Omental fat pad (tissue), 4 donors: ENCODE data around the gene ASS1. TPM values are rescaled to one million over a fixed set of nuclear protein-coding genes. Genes with fewer than 3 reads are reported as not detected.

Experiments
- ATAC-seq: fragments of 150-250 bp; one replicate; pipeline ENCODE4 v1.9.1; 2016; ENCODE audit warnings: mild to moderate bottlenecking, moderate library complexity; ENCODE audit not compliant: low FRiP score
- DNase-seq: peaks from one replicate; pipeline ENCODE4 v3.0.0-alpha.2; 2019; ENCODE audit warnings: low spot score
- CTCF ChIP-seq, 3 donors: fragments of 450-650 bp; IDR thresholded peaks; one replicate each; pipeline ENCODE4 v1.5.1; 2016 to 2017; ENCODE audit warnings: antibody characterized with exemption in 3 of 3, mild to moderate bottlenecking in 3 of 3, moderate library complexity in 2 of 3
- total RNA-seq, 4 donors: library from RNA; depleted of rRNA; stranded (reverse); fragments of >200 nt; gene quantifications; one replicate each; pipeline ENCODE4 v1.1.0, GENCODE V29; 2016

The ASS1 gene
- total RNA-seq, 4 donors from 2014 or later, result 250 to 621 (median 378) TPM

DNA sequence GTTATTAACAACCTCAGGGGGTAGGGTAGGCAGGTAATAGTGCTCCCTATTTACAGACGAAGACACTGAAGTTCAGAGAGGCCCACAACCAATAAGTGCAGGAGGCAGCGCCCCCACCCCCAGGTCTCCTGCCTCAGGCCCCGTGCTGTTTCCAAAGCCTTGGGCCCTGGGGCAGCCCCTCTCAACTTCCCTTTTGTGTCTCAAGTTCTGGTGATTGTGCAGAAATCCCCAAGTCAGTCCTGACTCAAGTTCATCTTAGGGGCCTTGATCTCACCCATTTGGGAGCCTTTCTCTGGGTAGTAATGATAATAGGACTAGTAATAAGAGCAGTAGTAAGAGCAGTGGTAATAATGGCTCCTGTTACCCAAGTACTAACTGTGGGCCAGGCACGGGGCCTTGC, 35.5 kb upstream of the ASS1 start:
- TF ChIP-seq CTCF (IDR thresholded peaks at IDR 0.05), result no peak
- no peak for DNase-seq
- ATAC-seq, result no peak

GRCh38 chr9:130410443-130410842, 34.3 kb upstream of the ASS1 start:
- ATAC-seq (no peak), DNase-seq (no peak)
- no peak for TF ChIP-seq CTCF (IDR thresholded peaks at IDR 0.05)

DNA sequence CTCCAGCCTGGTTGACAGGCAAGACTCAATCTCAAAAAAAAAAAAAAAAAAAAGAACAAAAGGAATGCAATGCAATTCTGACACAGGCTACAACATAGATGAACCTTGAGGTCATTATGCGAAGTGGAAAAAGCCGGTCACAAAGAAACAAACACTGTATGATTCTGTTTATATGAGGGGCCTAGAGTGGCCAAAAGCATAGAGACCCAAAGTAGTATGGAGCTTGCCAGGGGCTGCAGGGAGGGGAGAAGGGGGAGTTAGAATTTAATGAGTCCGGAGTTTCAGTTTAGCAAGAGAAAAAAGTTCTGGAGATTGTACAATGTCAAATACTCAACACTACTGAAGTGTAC, 33.2 kb upstream of the ASS1 start:
- no peak for TF ChIP-seq CTCF (IDR thresholded peaks at IDR 0.05)
- no peak for ATAC-seq
- DNase-seq, result no peak

DNA sequence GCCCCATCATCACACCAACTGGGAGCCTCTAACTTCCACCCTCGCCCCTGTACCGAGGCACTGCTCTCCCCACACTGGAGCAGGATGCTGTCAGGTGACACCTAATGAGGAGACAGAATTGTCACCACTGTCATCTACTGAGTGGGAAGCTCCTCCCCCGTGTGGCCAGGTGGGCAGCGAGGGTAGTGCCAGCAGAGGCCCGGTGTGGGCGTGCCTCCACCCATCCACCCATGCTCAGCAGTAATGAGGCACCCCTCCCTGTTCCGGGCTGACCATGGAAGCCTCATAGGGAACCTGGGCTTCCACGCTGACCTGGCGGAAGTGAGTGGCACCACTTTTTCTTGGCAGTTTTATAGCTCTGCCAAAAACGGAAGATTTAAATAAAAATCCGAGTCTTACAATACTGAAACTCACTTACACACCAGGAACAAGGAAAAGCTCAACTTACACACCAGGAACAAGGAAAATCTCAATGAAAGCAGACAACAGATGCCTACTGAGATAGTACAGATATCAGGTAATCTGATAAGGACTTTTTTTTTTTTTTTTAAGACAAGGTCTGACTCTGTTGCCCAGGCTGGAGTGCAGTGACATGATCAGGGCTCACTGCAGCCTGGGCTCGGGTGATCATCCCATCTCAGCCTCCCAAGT, 30.6 kb upstream of the ASS1 start:
- no peak for TF ChIP-seq CTCF (IDR thresholded peaks at IDR 0.05)
- DNase-seq (no peak), ATAC-seq (no peak)

GRCh38 chr9:130414910-130415746, 29.6 kb upstream of the ASS1 start:
- no peak for TF ChIP-seq CTCF (IDR thresholded peaks at IDR 0.05)
- ATAC-seq (no peak), DNase-seq (no peak)

GRCh38 chr9:130417602-130418001, 27.2 kb upstream of the ASS1 start:
- no peak for TF ChIP-seq CTCF (IDR thresholded peaks at IDR 0.05)
- DNase-seq (no peak), ATAC-seq (no peak)

GRCh38 chr9:130418776-130419175, 26.0 kb upstream of the ASS1 start:
- no peak for ATAC-seq
- no peak for TF ChIP-seq CTCF (IDR thresholded peaks at IDR 0.05)

More at GRCh38 chr9:130418776-130419175, 26.0 kb upstream of the ASS1 start:
- no peak for DNase-seq
